K562 (cell line): ENCODE data around the gene ZSCAN1. TPM values are rescaled to one million over a fixed set of nuclear protein-coding genes. Genes with fewer than 3 reads are reported as not detected.

Experiments used
- ARID1B ChIP-seq: fragments of 450-650 bp; IDR thresholded peaks from 2 replicates; pipeline ENCODE4 v1.6.1; 2016; ENCODE audit warnings: antibody characterized with exemption, mild to moderate bottlenecking, inconsistent platforms
- CREB1 ChIP-seq, 2 experiments: sonication (generic) in 1 of 2; formaldehyde crosslinking in 1 of 2; IDR thresholded peaks; 2 replicates each; pipeline versions ENCODE4 v1.6.1 to v1.8.0; 2012 to 2022; ENCODE audit warnings: inconsistent platforms in 1 of 2, mild to moderate bottlenecking in 1 of 2, missing genetic modification reagents in 1 of 2, moderate library complexity in 1 of 2
- DLX4 ChIP-seq: fragments of 250-450 bp; sonication (Bioruptor Pico); IDR thresholded peaks from 2 replicates; pipeline ENCODE4 v1.6.1; 2021; ENCODE audit warnings: mild to moderate bottlenecking
- FOS ChIP-seq: IDR thresholded peaks from 3 replicates; pipeline ENCODE4 v1.6.1; 2011; ENCODE audit not compliant: insufficient read length; ENCODE audit errors: extremely low read depth
- FOXJ2 ChIP-seq: fragments of 200-800 bp; sonication (Bioruptor generic); IDR thresholded peaks from 2 replicates; pipeline ENCODE4 v1.6.1; 2016; ENCODE audit warnings: missing genetic modification characterization, missing compliant biosample characterization
- ILK ChIP-seq: fragments of 450-650 bp; IDR thresholded peaks from 2 replicates; pipeline ENCODE4 v1.6.1; 2016; ENCODE audit warnings: missing genetic modification characterization, low read depth, mild to moderate bottlenecking, missing compliant biosample characterization, moderate library complexity, borderline replicate concordance
- NFYB ChIP-seq: IDR thresholded peaks from 2 replicates; pipeline ENCODE4 v1.6.1; 2011; ENCODE audit warnings: mild to moderate bottlenecking, moderate library complexity; ENCODE audit not compliant: insufficient read length; ENCODE audit errors: extremely low read depth
- NONO ChIP-seq, 2 experiments: fragments of 200-400 bp in 1 of 2; fragments of 450-650 bp in 1 of 2; formaldehyde crosslinking in 1 of 2; IDR thresholded peaks; 2 replicates each; pipeline ENCODE4 v1.6.1; 2017; ENCODE audit warnings: low read depth in 2 of 2, mild to moderate bottlenecking in 2 of 2, moderate library complexity in 2 of 2, low read length in 1 of 2
- NR2C2 ChIP-seq, 2 experiments: fragments of 200-800 bp in 1 of 2; sonication (Bioruptor generic) in 1 of 2; sonication (generic) in 1 of 2; formaldehyde crosslinking in 1 of 2; IDR thresholded peaks; 2 replicates each; pipeline versions ENCODE4 v1.6.1 to v1.8.0; 2016 to 2022; ENCODE audit warnings: mild to moderate bottlenecking in 1 of 2, missing compliant biosample characterization in 1 of 2, missing genetic modification characterization in 1 of 2, missing genetic modification reagents in 1 of 2
- NRF1 ChIP-seq, 2 experiments: fragments of 450-650 bp; IDR thresholded peaks in 1 of 2; conservative IDR thresholded peaks in 1 of 2; 2 replicates each; pipeline ENCODE4 v1.6.1; 2014; ENCODE audit warnings: mild to moderate bottlenecking in 2 of 2
- RBFOX2 ChIP-seq: fragments of 200-400 bp; formaldehyde crosslinking; IDR thresholded peaks from 2 replicates; pipeline ENCODE4 v1.6.1; 2017; ENCODE audit warnings: low read depth, mild to moderate bottlenecking, low read length, moderate library complexity
- SP2 ChIP-seq: IDR thresholded peaks from 2 replicates; pipeline ENCODE4 v1.6.1; 2011; ENCODE audit warnings: mild to moderate bottlenecking, low read depth, low read length, moderate library complexity; ENCODE audit not compliant: poor library complexity, severe bottlenecking; ENCODE audit errors: extremely low read depth
- ZFX ChIP-seq: sonication (generic); formaldehyde crosslinking; IDR thresholded peaks from 2 replicates; pipeline ENCODE4 v1.8.0; 2022; ENCODE audit warnings: mild to moderate bottlenecking, missing genetic modification reagents, moderate library complexity
- ZNF197 ChIP-seq: fragments of 200-800 bp; sonication (Bioruptor generic); IDR thresholded peaks from 2 replicates; pipeline ENCODE4 v1.6.1; 2016; ENCODE audit warnings: low read depth, missing genetic modification characterization, missing compliant biosample characterization
- ZNF780A ChIP-seq: fragments of 250-450 bp; sonication (Bioruptor Pico); IDR thresholded peaks from 2 replicates; pipeline ENCODE4 v1.5.0; 2021; ENCODE audit warnings: mild to moderate bottlenecking
- polyA plus RNA-seq, 8 experiments: library from polyadenylated mRNA; depleted of rRNA in 4 of 8; stranded (reverse) in 5 of 8; unstranded in 3 of 8; fragments of >200 nt; fragmentation: Nextera tagmentation in 2 of 8; fragmentation: Illumina TruSeq in 1 of 8; extraction: Ambion mirVana in 2 of 8; extraction: Trizol in 1 of 8; gene quantifications; 2 replicates each; pipeline versions ENCODE4 v1.2.1 to v1.2.3, GENCODE V29; 2011 to 2014; ENCODE audit warnings: inconsistent platforms in 1 of 8, missing spikeins in 1 of 8
- total RNA-seq, 7 experiments: library from RNA; depleted of rRNA in 6 of 7; stranded (reverse); fragments of >200 nt in 6 of 7; fragmentation: Illumina TruSeq in 2 of 7; extraction: Trizol in 2 of 7; gene quantifications; 2 replicates each; pipeline versions ENCODE4 v1.2.1 to v1.2.3, GENCODE V29; 2011 to 2021; ENCODE audit warnings: low replicate concordance in 1 of 7
- TF ChIP-seq, protein P1 (sequence below), 2 experiments: fragments of 450-650 bp; formaldehyde crosslinking in 1 of 2; IDR thresholded peaks; 2 replicates each; pipeline versions ENCODE4 v1.4.0 to v1.6.1; 2014 to 2020; ENCODE audit warnings: mild to moderate bottlenecking in 2 of 2, borderline replicate concordance in 1 of 2, low read depth in 1 of 2

ZSCAN1 gene
- total and polyA plus RNA-seq, 9 of the 15 experiments (the other 6 are each of a cell fraction or from before 2014, with no cell fraction given) = not detected

DNA sequence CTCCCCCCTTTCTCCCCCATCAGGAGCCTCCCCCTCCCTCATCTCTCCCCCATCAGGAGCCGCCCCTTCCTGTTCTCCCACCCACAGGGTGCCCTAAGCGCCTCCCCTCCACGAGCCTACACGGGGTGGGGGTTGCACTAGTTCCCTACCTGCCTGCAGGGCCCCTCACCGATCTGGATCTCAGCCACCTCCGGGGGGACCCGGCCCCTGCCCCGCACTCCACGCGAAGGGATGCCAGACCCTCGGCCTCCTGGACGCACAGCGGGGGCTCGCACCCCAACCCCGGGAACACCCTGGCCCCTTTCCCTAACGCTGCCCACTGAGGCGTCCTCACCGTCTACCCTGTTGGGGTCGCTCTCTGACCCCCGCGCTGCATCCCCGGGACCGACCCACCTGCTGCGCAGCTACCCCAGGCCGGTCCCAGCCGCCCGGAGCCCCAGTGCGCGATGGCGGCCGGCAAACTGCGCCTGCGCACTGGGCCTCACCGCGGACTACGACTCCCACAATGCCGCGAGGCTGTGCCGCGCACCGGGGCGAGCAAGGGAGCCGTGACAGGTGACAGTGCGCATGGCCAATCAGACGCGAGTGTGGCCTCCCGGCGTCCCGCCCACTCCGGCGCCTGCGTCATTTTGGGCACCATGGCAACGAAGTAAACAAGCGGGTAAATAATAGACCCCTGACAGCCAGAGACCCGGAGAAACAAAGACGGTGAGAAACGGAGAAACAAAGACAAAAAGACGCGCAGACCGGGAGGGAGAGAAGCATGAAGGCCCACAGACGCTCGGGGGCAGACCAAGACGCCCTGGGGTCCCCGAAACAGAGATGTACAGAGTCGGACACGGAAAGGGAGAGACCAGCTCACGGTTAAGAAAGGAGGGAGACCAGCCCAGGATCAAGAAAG is 64.2 kb downstream of the ZSCAN1 start, which contains the start of gene ZSCAN18 (continued):
- peak; percentile 89 to 91 for TF ChIP-seq NRF1 (conservative IDR thresholded peaks at IDR 0.05 in 1 of 2, IDR thresholded peaks at IDR 0.05 in 1 of 2)
- TF ChIP-seq NR2C2 (CRISPR knock-in tag; IDR thresholded peaks at IDR 0.05) = no peak
- TF ChIP-seq NR2C2 (tag; IDR thresholded peaks at IDR 0.05) = peak; percentile 47; the same call in 1 of the 2 replicates
- TF ChIP-seq, protein P1, sequence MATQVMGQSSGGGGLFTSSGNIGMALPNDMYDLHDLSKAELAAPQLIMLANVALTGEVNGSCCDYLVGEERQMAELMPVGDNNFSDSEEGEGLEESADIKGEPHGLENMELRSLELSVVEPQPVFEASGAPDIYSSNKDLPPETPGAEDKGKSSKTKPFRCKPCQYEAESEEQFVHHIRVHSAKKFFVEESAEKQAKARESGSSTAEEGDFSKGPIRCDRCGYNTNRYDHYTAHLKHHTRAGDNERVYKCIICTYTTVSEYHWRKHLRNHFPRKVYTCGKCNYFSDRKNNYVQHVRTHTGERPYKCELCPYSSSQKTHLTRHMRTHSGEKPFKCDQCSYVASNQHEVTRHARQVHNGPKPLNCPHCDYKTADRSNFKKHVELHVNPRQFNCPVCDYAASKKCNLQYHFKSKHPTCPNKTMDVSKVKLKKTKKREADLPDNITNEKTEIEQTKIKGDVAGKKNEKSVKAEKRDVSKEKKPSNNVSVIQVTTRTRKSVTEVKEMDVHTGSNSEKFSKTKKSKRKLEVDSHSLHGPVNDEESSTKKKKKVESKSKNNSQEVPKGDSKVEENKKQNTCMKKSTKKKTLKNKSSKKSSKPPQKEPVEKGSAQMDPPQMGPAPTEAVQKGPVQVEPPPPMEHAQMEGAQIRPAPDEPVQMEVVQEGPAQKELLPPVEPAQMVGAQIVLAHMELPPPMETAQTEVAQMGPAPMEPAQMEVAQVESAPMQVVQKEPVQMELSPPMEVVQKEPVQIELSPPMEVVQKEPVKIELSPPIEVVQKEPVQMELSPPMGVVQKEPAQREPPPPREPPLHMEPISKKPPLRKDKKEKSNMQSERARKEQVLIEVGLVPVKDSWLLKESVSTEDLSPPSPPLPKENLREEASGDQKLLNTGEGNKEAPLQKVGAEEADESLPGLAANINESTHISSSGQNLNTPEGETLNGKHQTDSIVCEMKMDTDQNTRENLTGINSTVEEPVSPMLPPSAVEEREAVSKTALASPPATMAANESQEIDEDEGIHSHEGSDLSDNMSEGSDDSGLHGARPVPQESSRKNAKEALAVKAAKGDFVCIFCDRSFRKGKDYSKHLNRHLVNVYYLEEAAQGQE (IDR thresholded peaks at IDR 0.05; ENCODE audit: borderline replicate concordance) = peak; percentile 90
- TF ChIP-seq, protein P1 (CRISPR knock-in tag; IDR thresholded peaks at IDR 0.05; ENCODE audit: low read depth) = no peak
- TF ChIP-seq ILK = no peak
- TF ChIP-seq RBFOX2 = peak; percentile 59
- peak; percentile 99 for TF ChIP-seq FOXJ2 (tag)
- TF ChIP-seq FOS = peak; percentile 29
- peak; percentile 78 for TF ChIP-seq NFYB
- TF ChIP-seq ZFX (CRISPR knock-in tag) = 0 out of 2 replicates have a peak, but pooled peaks have one; percentile 22
- no peak for TF ChIP-seq CREB1 (IDR thresholded peaks at IDR 0.05)
- 0 out of 2 replicates have a peak, but pooled peaks have one; percentile 41 for TF ChIP-seq CREB1 (CRISPR knock-in tag; IDR thresholded peaks at IDR 0.05)
- no peak for TF ChIP-seq ZNF197 (CRISPR knock-in tag)
- TF ChIP-seq NONO (IDR thresholded peaks at IDR 0.05; ENCODE audit: low read depth in 2 of 2, low read length in 1 of 2) = no peak
- no peak for TF ChIP-seq DLX4 (CRISPR knock-in tag)
- TF ChIP-seq ARID1B = no peak
- no peak for TF ChIP-seq ZNF780A (CRISPR knock-in tag)
- TF ChIP-seq SP2 = peak; percentile 32
